Measurements from ENCODE around the gene PFDN6. TPM values are rescaled to one million over a fixed set of nuclear protein-coding genes. Genes with fewer than 3 reads are reported as not detected.
A peak's percentile ranks its signal among the peaks of the same experiment; 100 is the strongest.

PFDN6 gene
- total and polyA plus RNA-seq, 9 of the 15 experiments (the other 6 are each of a cell fraction or from before 2014, with no cell fraction given) = 6.8 to 475 (median 216) TPM

GRCh38 chr6:33279971-33280511, 9.4 kb upstream of the PFDN6 start (continued):
- TF ChIP-seq RBM15 (IDR thresholded peaks at IDR 0.05; ENCODE audit: insufficient read depth, low read length) = no peak
- TF ChIP-seq E2F3 (CRISPR knock-in tag; IDR thresholded peaks at IDR 0.05) = no peak
- TF ChIP-seq, protein P1, sequence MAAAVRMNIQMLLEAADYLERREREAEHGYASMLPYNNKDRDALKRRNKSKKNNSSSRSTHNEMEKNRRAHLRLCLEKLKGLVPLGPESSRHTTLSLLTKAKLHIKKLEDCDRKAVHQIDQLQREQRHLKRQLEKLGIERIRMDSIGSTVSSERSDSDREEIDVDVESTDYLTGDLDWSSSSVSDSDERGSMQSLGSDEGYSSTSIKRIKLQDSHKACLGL (CRISPR knock-in tag; IDR thresholded peaks at IDR 0.05; ENCODE audit: borderline replicate concordance, poor library complexity, severe bottlenecking) = no peak
- TF ChIP-seq ZNF174 (CRISPR knock-in tag; IDR thresholded peaks at IDR 0.05) = no peak
- no peak for TF ChIP-seq EHMT2 (IDR thresholded peaks at IDR 0.05)
- TF ChIP-seq GATA2 (CRISPR knock-in tag; IDR thresholded peaks at IDR 0.05) = no peak
- no peak for TF ChIP-seq ZBTB5 (IDR thresholded peaks at IDR 0.05)
- TF ChIP-seq DNMT1 (IDR thresholded peaks at IDR 0.05) = no peak
- TF ChIP-seq LARP7 (IDR thresholded peaks at IDR 0.05) = no peak
- TF ChIP-seq FUS (optimal IDR thresholded peaks at IDR 0.05; ENCODE audit: low read depth, low read length) = no peak
- peak; percentile 79 for TF ChIP-seq SP1 (CRISPR knock-in tag; IDR thresholded peaks at IDR 0.05)
- TF ChIP-seq ZNF277 (CRISPR knock-in tag; IDR thresholded peaks at IDR 0.05; ENCODE audit: borderline replicate concordance) = no peak
- TF ChIP-seq PHF8 (IDR thresholded peaks at IDR 0.05; ENCODE audit: borderline replicate concordance, low read length) = no peak
- TF ChIP-seq COPS2 (conservative IDR thresholded peaks at IDR 0.05) = no peak
- peak; percentile 52; the same call in 1 of the 2 replicates for TF ChIP-seq ZBTB2 (IDR thresholded peaks at IDR 0.05)
- TF ChIP-seq BDP1 (IDR thresholded peaks at IDR 0.05; ENCODE audit: insufficient read depth, insufficient read length) = no peak
- no peak for TF ChIP-seq LEF1 (IDR thresholded peaks at IDR 0.05)
- no peak for TF ChIP-seq ZNF217 (CRISPR knock-in tag; IDR thresholded peaks at IDR 0.05)
- TF ChIP-seq ZNF12 (CRISPR knock-in tag; IDR thresholded peaks at IDR 0.05) = no peak
- no peak for TF ChIP-seq HOXB6 (CRISPR knock-in tag; IDR thresholded peaks at IDR 0.05; ENCODE audit: borderline replicate concordance)
- TF ChIP-seq MEIS2 (IDR thresholded peaks at IDR 0.05; ENCODE audit: partially characterized antibody) = no peak
- no peak for TF ChIP-seq CXXC5 (CRISPR knock-in tag; IDR thresholded peaks at IDR 0.05)
- no peak for TF ChIP-seq WHSC1 (IDR thresholded peaks at IDR 0.05; ENCODE audit: low read length)
- no peak for TF ChIP-seq ZNF408 (CRISPR knock-in tag; IDR thresholded peaks at IDR 0.05; ENCODE audit: low read depth)
- TF ChIP-seq, protein P2, sequence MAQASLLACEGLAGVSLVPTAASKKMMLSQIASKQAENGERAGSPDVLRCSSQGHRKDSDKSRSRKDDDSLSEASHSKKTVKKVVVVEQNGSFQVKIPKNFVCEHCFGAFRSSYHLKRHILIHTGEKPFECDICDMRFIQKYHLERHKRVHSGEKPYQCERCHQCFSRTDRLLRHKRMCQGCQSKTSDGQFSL (CRISPR knock-in tag; IDR thresholded peaks at IDR 0.05) = no peak
- TF ChIP-seq, protein P2 (tag; IDR thresholded peaks at IDR 0.05) = no peak

Measured in K562 (cell line).